Measurements from ENCODE around the gene ATP1A1.

The ATP1A1 gene

GRCh38 chr1:116345843-116346242 is 27.2 kb upstream of the ATP1A1 start:
- no peak for DNase-seq

- DNase-seq = no peak
Measured at GRCh38 chr1:116346943-116347673, 25.9 kb upstream of the ATP1A1 start.

GRCh38 chr1:116347696-116348095 is 25.3 kb upstream of the ATP1A1 start:
- DNase-seq = no peak

- DNase-seq = no peak
Measured at GRCh38 chr1:116350097-116350645, 22.9 kb upstream of the ATP1A1 start.

- no peak for DNase-seq
Measured at GRCh38 chr1:116351914-116352313, 21.1 kb upstream of the ATP1A1 start.

GRCh38 chr1:116352349-116352813 is 20.7 kb upstream of the ATP1A1 start:
- no peak for DNase-seq

- no peak for DNase-seq
Measured at GRCh38 chr1:116353155-116353554, 19.9 kb upstream of the ATP1A1 start.

GRCh38 chr1:116356067-116356466 is 17.0 kb upstream of the ATP1A1 start:
- no peak for DNase-seq

- no peak for DNase-seq
Measured at GRCh38 chr1:116356673-116357072, 16.4 kb upstream of the ATP1A1 start.

- DNase-seq = no peak
Measured at GRCh38 chr1:116357487-116357886, 15.6 kb upstream of the ATP1A1 start.

- no peak for DNase-seq
Measured at GRCh38 chr1:116359060-116359830, 13.8 kb upstream of the ATP1A1 start.

- DNase-seq = no peak
Measured at GRCh38 chr1:116359871-116360270, 13.2 kb upstream of the ATP1A1 start.

GRCh38 chr1:116360429-116361173 is 12.4 kb upstream of the ATP1A1 start:
- no peak for DNase-seq

GRCh38 chr1:116361648-116362047 is 11.4 kb upstream of the ATP1A1 start:
- no peak for DNase-seq

GRCh38 chr1:116362050-116362449 is 11.0 kb upstream of the ATP1A1 start:
- no peak for DNase-seq

GRCh38 chr1:116365353-116365780 is 7.7 kb upstream of the ATP1A1 start:
- DNase-seq = no peak

GRCh38 chr1:116365857-116366256 is 7.2 kb upstream of the ATP1A1 start:
- DNase-seq = no peak

- no peak for DNase-seq
Measured at GRCh38 chr1:116367256-116367945, 5.6 kb upstream of the ATP1A1 start.

GRCh38 chr1:116368241-116368640 is 4.8 kb upstream of the ATP1A1 start:
- DNase-seq = no peak

GRCh38 chr1:116370181-116370580 is 2.9 kb upstream of the ATP1A1 start:
- no peak for DNase-seq

- DNase-seq = no peak
Measured at GRCh38 chr1:116371752-116372151, 1.3 kb upstream of the ATP1A1 start.

GRCh38 chr1:116372191-116372590 is 853 bp upstream of the ATP1A1 start:
- no peak for DNase-seq

Measured in NCI-H446 treated with DMSO at 0.1 percent for 48 hours (cell line).